ENCODE results near the gene TMEM233.

DNA sequence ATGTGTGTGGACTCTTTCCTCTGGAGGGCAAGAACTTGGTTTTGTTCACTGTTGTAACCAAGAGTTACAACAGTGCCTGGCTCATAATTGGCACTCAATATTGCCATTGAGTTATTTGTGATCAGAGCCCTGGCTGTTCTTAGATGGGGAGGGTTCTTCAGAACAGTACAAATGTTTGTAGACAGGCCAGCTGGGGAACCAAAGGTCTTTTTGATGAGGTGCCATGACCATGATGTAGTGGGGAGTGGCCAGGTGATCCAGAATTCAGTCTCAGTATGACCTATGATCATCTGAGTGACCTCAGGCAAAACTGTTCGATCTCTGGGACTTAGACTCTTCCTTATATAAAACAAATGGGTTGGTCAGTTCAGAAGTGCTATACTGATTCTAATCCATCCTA lies 71.1 kb downstream of the TMEM233 start:
- TF ChIP-seq, protein P1, sequence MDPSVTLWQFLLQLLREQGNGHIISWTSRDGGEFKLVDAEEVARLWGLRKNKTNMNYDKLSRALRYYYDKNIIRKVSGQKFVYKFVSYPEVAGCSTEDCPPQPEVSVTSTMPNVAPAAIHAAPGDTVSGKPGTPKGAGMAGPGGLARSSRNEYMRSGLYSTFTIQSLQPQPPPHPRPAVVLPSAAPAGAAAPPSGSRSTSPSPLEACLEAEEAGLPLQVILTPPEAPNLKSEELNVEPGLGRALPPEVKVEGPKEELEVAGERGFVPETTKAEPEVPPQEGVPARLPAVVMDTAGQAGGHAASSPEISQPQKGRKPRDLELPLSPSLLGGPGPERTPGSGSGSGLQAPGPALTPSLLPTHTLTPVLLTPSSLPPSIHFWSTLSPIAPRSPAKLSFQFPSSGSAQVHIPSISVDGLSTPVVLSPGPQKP (IDR thresholded peaks at IDR 0.05; ENCODE audit: low read depth, low read length), result no peak
- no peak for TF ChIP-seq RAD21 (conservative IDR thresholded peaks at IDR 0.05 in 1 of 2, IDR thresholded peaks at IDR 0.05 in 1 of 2)
- TF ChIP-seq, protein P2, sequence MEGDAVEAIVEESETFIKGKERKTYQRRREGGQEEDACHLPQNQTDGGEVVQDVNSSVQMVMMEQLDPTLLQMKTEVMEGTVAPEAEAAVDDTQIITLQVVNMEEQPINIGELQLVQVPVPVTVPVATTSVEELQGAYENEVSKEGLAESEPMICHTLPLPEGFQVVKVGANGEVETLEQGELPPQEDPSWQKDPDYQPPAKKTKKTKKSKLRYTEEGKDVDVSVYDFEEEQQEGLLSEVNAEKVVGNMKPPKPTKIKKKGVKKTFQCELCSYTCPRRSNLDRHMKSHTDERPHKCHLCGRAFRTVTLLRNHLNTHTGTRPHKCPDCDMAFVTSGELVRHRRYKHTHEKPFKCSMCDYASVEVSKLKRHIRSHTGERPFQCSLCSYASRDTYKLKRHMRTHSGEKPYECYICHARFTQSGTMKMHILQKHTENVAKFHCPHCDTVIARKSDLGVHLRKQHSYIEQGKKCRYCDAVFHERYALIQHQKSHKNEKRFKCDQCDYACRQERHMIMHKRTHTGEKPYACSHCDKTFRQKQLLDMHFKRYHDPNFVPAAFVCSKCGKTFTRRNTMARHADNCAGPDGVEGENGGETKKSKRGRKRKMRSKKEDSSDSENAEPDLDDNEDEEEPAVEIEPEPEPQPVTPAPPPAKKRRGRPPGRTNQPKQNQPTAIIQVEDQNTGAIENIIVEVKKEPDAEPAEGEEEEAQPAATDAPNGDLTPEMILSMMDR (IDR thresholded peaks at IDR 0.05), result no peak
- TF ChIP-seq, protein P3, sequence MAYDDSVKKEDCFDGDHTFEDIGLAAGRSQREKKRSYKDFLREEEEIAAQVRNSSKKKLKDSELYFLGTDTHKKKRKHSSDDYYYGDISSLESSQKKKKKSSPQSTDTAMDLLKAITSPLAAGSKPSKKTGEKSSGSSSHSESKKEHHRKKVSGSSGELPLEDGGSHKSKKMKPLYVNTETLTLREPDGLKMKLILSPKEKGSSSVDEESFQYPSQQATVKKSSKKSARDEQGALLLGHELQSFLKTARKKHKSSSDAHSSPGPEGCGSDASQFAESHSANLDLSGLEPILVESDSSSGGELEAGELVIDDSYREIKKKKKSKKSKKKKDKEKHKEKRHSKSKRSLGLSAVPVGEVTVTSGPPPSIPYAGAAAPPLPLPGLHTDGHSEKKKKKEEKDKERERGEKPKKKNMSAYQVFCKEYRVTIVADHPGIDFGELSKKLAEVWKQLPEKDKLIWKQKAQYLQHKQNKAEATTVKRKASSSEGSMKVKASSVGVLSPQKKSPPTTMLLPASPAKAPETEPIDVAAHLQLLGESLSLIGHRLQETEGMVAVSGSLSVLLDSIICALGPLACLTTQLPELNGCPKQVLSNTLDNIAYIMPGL (CRISPR knock-in tag; IDR thresholded peaks at IDR 0.05; ENCODE audit: borderline replicate concordance), result no peak
- TF ChIP-seq HOXB13 (CRISPR knock-in tag; IDR thresholded peaks at IDR 0.05; ENCODE audit: low read depth), result no peak
- TF ChIP-seq ZC3H11A (IDR thresholded peaks at IDR 0.05), result no peak
- TF ChIP-seq, protein P4, sequence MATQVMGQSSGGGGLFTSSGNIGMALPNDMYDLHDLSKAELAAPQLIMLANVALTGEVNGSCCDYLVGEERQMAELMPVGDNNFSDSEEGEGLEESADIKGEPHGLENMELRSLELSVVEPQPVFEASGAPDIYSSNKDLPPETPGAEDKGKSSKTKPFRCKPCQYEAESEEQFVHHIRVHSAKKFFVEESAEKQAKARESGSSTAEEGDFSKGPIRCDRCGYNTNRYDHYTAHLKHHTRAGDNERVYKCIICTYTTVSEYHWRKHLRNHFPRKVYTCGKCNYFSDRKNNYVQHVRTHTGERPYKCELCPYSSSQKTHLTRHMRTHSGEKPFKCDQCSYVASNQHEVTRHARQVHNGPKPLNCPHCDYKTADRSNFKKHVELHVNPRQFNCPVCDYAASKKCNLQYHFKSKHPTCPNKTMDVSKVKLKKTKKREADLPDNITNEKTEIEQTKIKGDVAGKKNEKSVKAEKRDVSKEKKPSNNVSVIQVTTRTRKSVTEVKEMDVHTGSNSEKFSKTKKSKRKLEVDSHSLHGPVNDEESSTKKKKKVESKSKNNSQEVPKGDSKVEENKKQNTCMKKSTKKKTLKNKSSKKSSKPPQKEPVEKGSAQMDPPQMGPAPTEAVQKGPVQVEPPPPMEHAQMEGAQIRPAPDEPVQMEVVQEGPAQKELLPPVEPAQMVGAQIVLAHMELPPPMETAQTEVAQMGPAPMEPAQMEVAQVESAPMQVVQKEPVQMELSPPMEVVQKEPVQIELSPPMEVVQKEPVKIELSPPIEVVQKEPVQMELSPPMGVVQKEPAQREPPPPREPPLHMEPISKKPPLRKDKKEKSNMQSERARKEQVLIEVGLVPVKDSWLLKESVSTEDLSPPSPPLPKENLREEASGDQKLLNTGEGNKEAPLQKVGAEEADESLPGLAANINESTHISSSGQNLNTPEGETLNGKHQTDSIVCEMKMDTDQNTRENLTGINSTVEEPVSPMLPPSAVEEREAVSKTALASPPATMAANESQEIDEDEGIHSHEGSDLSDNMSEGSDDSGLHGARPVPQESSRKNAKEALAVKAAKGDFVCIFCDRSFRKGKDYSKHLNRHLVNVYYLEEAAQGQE (IDR thresholded peaks at IDR 0.05), result no peak
- no peak for TF ChIP-seq POLR2A (IDR thresholded peaks at IDR 0.05; ENCODE audit: low read length)
- no peak for TF ChIP-seq MYC (IDR thresholded peaks at IDR 0.05; ENCODE audit: borderline replicate concordance, low read length)
- TF ChIP-seq EP300 (IDR thresholded peaks at IDR 0.05), result no peak
- TF ChIP-seq FOSL2 (IDR thresholded peaks at IDR 0.05), result no peak
- no peak for TF ChIP-seq FOSL2 (CRISPR knock-in tag; IDR thresholded peaks at IDR 0.05)
- TF ChIP-seq RCOR1 (IDR thresholded peaks at IDR 0.05; ENCODE audit: low read depth, low read length), result no peak
- TF ChIP-seq RARB (CRISPR knock-in tag; IDR thresholded peaks at IDR 0.05), result no peak

Measured in A549 (cell line).